Kidney capillary endothelial cell (primary cell): ENCODE data around the gene CTNNBIP1.

ENCODE experiments used
- DNase-seq: peaks from one replicate; pipeline ENCODE4 v3.0.0-alpha.2; 2018; ENCODE audit warnings: low spot score

Gene CTNNBIP1

DNA sequence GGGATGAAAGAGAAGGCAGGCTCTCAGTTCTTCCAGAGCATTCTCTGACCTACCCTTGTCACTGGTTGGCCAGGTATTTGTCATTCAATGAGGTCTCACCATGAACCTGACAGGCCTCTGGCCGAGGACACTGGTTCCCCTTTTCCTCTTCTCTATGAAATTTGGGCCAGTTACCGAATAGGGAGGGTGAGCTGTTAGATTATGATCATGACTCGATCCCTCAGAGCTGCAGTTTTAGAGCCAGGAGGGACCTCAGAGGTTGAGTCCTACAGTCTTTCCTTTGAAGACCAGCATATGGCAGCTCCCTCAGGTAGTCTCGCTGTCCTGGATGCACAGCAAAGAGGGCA, 56.8 kb downstream of the CTNNBIP1 start:
- DNase-seq, result no peak

DNA sequence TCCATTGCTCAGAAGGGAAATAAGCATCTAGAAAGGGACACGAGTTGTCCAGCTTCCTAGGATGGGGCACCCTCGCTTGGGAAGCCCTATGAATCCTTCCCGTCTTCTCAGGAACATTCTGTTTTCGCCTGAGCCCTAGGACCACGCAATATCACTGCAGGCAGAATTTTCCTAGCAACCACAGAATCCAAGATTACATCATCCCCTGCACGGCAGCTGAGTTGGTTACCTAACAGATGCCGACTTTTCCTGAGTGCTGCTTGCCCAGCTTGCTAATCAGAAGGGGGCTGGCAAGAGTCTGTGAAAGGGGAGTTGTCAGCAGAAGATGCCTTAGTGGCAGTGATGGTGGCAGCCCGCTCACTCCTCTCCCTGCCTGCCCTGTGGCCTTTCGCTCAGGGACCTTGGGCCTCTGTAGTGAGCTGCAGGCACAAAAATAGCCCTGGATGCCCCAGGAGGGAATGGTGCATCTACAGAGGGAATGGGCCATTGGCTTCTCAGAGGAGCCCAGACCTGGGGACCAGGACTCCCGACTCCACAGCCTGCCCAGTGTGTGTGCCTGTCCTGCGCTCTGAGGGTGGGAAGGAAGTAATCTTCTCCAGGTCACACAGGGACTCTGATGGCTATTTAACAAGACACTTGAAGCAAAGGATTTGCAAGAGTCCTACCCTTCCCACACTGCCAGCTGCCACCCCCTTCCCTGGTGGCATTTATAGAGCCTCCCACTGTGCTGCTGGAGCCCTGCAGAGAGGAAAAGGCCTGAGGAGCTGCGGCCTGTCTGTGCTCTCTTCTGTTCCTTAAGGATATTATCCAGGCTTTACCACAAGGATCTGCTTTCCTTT, 57.4 kb downstream of the CTNNBIP1 start:
- DNase-seq, result no peak

DNA sequence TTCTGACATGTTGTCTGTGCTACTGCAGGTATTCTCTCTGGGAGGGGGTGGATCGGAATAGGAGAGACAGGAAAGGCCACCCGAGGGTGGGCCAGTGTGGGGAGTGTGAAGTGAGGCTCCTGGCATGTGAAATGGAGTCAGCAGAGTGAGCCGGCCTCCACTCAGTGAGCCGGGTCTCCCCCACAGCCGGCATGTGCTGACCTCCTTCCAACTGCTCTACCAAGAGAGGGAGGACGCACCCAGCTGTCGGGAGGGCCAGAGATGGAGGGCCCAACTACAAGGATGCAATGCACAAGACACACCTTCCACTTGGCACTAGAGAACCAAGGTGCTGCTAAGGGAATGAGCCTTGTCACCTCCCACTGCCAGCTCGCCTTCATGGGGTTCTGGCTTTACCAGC, 58.1 kb downstream of the CTNNBIP1 start:
- DNase-seq, result no peak

DNA sequence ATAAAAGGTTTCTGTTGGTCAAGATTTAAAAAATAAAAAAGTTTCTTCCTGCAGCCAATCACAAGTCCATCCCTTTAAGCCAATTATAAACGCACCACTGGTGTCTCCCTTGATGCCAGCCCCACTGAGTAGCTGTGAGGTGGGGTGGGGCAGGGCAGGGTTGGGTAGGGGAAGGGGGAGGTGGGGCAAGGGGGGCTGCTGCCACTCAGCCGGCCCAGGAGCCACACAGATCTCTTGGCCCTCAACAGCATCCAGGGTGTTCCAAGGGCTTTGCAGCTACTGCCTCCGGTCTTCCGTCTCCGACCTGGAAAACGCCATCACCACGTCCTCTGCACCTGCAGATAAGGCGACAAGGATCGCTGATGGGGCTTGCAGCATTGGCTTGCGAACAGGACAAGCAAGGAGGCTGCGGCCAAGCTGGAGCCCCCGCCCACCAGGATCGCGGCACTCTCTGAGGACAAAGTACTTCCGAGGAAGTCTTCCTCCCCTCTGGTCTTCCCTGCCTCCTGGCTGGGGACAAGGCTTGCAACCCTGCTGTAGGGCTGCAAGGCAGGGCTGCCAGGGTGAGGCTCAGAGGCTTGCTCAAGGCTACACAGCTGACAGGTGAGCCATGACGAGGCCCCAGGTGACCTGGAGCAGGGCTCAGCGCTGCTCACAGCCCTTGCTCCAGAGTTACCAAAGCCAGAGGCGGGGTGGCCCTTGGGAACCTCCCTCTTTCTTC, 59.5 kb downstream of the CTNNBIP1 start:
- DNase-seq, result no peak

DNA sequence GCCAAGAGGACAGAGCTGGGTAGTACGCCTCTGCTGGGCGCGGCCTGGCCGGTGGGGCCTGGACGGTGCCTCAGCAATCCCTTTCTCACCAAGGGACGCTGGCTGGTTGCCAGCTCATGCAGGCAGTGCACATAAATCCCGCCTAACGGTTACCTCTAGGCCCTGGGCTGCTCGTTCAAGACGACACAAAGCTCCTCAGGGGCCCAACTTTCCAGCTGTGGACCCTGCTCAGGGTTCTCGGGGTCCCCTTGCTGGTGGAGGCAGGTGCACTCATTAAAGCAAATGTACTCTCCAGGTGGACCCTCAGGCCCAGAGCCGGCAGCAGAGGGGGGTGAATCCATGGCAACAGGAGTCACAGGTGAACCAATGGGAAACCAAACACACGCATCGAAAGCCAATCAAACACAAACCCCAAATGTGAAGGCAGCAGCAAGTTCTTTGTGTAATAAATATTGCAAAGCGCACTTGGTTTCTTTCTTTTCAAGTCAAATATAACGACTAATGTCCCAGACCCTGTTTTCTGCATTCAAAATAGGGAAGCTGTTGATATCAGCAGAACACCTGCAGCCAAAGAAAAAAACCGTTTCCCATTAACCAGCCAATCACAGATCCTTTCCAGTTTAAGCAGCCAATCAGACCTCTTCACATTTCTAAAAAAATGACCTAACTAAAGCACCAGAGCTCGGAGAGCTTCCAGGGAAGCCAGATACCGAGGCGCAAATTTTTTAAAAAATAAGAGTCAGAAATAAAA, 60.2 kb downstream of the CTNNBIP1 start:
- no peak for DNase-seq

DNA sequence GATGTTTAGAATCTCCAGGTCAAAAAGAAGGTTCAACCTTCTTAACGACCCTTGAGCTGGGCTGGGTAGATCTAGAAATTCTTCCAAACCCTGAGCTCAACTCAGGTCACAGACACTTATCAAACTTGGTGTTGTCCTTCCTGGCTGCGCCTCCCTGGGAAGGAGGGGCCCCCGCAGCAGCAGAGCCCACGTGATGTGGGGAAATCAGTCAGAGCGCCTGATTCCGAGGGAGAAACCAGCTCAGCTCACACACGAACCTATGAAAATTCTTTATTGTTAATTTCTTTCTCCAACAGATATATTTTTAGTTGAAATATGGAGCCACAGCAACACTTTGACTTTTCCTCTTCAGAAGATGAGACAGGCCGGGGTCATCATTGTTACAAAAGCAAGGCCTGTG, 62.0 kb downstream of the CTNNBIP1 start:
- DNase-seq, result no peak

DNA sequence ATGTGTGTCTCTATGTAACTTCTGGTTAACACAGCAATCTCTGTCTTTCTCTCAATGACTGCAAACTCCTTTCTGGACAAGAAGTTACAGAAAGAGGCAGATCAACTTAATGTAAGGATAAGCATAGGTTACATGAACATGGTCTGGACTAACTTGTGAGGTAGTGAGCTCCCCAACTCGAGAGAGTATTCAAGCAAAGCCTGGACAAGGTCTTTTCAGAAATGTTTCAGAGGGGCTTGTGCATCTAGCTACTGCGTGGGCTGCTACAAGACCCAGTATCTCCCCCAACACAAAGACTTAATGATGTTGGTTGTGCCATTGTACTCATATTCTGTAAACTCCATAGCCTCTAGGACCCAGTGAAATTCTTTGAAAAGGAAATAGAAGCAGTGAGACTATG, 62.8 kb downstream of the CTNNBIP1 start:
- no peak for DNase-seq

DNA sequence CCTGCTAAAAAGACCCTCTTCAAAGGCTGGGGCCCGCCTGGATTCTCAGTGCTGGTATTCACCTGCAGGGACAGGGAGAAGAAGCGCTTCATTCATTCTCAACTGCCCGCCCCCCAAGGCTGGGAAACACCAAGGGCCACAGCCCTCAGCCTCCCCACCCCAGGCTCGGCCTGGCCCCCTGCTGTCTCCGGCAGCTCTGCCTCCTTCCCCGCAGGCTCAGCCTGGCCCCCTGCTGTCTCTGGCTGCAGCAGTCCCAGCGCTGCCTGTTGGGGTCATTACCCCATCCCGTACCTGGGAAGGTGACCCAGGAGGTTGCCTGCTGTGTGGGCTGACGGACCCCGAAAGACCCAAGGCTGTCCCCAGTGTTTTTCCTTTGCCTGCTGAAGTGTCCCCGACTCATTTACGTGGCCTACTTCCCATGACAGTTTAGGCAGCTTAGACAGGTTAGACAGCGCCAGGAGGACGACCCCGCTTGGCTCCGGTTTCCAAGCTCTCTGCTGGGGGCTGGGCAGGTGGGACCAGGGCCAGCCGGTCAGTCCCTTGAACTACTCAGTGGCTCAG, 63.4 kb downstream of the CTNNBIP1 start:
- DNase-seq, result no peak

DNA sequence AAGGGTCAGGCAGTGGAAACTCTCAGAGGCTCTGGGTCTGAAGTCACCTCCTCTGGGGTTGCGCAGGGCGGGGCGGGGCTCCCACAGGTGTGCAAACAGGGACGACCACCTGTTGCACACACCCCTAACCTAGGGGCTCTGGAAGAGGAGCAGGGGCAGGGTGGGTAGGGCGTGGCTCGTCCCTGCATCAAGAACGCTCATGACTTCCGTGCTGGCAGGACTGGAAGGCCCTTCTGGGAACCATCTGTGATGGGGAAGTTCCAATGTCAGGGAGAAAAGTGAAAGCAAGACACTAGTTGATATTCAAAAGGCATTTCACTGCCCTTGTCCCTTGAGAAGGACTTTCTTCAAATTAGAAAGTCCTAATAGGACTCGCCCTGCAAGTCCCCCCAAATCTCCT, 64.2 kb downstream of the CTNNBIP1 start:
- no peak for DNase-seq

DNA sequence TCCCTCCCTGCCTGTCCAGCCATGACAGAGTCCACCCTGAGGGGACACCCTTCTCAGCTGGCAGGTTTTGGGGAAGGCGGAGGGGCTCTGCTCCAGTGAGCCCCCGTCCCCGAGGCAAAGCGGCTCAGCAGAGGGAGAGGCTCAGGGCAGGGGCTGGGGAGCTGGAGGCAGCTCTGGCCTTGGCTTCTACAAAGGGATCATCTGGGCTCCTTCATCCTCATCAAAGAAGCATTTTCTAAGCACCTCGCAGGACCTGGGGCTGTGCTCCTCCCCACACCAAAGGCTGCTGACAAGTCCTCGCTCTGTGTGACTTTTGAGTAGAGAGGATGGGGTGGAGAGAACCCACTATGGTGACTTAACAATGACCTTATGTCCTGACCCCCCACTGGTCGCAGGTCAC, 65.3 kb downstream of the CTNNBIP1 start:
- no peak for DNase-seq

DNA sequence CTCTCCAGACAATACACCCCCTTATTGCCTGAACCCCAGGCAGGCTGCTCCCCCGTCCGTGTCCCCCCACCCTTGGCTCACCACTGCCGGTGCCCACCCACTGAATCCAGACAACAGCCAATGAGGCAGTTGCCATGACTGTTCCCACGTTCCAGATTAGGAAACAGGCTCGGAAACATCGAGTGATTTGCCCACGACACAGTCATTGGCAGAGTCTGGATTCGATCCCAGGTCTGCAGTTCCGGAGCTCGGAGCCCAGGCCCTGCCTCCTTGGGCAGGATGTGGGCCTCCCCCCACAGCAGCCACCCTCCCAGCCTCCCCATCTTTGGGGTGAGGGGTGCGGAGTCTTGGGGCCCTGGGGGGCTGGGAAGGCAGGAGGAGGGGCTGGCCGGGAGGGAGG, 66.0 kb downstream of the CTNNBIP1 start:
- DNase-seq, result no peak

DNA sequence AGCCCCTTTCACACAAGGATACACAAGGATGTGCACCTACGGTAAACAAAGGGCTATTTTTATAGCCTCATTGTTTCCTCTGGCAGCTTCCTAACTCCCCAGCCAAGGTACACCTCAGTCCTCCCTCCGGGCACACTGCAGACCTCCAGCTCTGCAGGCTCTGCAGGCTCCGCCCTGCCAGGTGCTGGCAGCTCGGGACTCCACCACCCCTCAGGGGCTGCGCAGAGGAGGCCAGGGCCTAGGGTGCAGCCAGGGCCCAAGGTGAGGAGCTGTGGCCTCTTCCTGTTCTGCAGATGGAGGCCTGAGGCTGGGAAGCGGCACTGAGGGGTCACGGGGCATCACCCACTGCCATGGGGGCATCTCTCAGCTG, 66.5 kb downstream of the CTNNBIP1 start:
- DNase-seq, result no peak

DNA sequence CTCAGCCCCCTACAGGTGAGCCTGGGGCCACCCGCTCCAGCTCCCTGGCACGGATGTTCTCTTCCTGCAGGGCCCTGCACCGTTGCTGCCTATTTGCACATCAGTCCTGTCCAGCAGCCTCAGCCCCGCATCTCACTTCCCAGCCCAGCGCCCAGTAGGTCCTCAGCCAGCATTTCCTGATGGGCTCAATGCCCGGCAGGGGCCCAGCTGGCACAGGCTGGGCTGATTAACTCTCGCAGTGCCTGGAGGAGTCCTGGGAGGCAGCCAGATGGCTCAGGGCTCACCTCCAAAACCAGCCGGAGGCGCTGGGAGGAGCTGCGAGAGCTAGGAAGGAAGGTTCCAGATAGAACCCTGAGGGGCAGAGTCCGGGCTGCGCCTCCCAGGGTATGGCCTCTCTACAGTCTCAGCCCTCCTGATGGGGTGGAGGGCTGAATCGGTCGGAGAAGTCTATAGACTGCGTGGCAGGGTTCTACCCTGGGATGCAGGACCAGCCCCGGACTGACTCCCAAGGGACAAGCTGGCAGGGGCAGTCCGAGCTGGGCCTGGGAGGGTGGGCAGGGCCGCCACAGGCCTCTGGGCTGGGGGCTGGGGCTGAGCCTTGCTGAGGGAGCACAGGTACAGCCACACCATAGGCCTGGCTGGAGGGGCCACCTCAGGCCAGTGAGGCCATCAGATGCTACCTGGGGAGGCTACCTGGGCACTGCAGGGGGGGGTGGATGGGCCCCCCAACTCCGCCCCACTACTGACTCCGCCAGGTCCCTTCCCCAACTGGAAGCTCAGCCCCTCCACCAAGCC, 67.1 kb downstream of the CTNNBIP1 start:
- DNase-seq, result no peak

DNA sequence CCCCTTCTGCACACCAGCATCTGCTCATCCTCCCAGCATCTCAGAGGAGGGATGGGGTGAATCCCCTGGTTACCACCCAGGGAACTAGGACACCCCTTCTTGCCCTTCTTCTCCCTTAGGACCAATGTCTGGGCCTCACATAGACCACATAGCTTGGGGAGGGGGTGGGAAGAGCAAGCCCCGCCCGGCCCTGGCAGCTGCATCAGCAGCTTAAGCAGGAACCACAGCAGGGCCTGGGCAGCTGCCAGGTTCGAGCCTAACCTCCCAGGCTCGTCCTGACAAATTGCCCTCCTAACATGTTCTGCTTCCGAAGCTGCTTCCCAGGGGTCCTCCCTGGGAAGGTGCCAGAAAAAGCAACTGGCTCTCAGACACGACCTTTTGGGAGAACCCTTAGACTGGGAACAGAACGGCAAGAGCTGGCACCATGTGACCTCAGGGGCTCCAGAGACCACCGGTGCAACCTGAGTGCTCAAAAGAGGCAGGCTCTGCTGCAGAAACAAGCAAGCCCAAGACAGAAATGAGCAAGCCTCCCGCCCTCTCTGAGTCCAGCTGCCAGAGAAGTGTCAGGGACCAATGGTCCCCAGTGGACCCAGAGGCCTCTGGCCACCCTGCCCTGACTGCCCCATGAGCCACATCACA, 67.9 kb downstream of the CTNNBIP1 start:
- DNase-seq, result no peak

DNA sequence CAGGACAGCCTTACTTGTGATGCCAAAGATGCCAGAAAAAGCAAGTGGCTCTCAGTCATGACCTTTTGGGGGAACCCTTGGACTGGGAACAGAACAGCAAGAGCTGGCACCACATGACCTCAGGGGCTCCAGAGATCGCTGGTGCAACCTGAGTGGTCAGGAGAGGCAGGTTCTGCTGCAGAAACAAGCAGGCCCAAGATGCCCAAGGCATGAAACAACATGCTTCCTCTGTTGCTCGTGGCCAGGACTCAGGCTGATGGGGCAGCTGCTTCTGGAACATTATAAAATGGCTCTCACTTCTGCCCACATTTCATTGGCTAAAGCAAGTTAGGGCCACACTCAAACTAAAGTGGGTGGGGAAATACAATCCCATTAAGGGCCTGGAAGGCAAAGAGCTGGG, 68.6 kb downstream of the CTNNBIP1 start:
- DNase-seq, result no peak

DNA sequence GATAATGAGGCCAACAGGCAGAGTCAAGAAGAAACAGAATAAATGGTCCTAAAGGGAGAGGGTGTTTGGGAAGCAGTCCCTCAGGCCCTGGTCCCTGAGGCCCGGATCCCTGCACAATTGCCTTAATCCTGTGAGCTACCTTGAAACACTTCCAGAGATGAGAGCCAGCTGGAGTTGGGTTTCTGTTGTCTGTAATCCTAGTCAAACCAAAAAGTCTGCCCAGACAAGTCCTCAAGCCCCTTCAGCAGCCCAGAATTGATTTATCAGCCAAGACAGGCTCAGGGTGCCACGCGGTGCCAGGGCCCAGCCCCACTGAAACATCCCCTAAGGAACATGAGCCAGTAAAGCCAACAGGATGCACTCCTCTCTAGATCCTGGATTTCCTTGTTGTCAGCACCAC, 69.9 kb downstream of the CTNNBIP1 start:
- DNase-seq, result no peak

DNA sequence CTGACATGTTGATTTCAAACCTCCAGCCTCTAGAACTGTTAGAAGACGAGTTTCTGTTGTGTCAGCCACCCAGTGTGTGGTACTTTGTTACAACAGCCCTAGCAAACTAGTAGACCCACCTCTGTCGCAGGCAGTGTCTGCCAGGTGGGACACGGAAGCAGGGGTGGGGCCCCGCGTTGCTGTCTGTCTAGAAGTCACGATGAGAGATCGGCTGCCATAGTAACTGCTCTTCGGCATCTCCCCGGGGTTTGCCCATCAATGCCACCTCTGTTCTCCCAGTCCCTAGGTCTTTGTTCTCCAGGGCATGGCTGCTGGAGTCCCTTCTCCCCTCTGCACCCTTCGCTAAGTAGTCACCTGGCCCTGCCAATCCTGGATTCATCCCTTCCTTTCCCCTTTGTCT, 71.1 kb downstream of the CTNNBIP1 start:
- DNase-seq, result no peak

DNA sequence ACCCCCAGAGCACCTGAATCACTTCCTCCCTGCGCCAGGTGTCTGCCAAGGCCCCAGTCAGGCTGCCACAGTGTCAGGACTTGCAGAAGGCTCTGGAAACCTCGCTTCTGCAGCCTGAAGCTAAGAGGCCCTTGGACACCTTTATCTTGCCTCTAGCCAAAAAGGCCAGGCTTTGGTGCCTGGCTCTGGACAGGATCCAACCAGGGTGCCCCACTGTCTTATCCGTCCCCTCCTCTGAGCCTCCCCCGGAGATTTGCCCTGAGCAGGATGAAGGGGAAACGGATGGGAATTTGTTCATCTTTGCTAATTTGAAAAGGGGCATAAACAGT, 73.5 kb downstream of the CTNNBIP1 start:
- no peak for DNase-seq

DNA sequence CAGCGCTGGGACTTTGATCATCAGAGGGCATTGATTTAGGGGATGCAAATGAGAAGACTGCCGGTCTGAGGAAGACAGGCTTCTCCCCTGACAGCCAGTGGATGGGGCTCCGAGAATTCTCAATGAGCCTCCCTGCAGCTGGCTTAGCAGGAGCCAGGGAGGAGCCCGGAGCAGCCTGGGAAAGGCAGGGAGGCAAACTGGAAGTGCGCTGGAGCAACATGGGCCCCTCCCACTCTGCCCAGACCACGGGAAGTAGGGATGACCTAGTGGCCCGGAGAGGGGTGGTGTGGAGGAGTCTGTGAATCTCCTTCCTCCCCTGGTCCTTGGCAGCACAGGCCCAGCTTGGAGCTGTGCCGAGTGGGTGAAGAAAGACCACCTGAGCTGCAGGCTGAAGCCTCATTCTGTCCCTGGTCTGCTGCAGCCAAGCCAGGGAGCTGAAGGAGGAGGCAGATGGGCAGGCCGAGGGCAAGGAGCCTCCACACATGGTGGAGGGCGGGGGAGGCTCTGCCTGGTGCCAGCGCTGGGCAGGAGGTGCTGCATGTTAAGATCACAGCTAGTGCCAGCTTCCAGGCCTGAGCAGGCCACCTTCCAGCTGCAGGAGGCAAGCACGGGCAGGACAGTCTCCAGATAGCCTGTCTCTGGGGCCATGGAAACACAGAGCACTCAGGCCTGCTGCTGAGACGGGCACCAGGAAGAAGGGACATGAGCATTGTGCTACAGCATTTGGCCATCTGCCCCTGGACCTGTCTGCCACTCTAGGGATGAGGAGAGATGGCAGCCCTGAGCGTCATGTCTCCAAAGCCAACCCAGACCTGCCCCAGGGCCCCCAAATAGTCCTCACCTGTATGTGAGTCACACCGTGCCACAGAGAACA, 74.1 kb downstream of the CTNNBIP1 start:
- no peak for DNase-seq

DNA sequence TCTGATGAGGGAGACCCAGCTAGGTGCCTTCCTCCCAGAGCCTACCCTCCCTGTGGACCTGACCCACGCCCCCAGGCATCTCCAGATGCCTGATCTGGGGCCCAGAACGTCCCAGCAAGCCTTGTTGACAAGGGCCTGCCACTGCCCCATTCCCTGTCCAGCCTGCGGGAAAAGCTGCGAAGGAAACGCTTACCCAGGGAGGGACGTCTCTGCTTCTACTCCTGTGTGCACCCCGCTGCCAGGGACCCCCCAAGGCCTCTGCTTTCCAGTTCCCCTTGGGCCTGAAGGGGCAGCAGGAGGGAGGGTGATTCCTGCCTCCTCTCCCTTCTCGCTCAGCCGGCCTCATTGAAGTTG, 74.7 kb downstream of the CTNNBIP1 start:
- DNase-seq, result no peak

DNA sequence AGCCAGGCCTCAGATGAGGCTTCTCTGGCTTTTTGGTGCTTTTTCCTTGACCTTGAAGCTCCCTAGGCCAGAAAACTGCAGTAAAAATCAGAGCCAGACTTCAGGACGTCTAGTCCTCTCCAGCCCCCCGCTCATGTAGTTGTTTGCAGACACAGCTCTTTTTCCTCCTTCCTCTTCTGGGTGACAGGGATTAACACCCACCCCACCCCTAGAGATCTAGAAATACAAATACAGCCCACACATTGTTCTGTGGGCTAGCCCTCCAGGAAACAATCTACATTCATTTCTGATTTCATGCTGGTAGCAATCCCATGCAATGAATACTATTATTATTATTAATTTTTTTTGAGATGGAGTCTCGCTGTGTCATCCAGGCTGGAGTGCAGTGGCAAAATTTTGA, 76.4 kb downstream of the CTNNBIP1 start:
- DNase-seq, result no peak
